Activated T-helper 17 cell treated with anti-CD3 and anti-CD28 coated beads, Interleukin-2, amount 50 U/mL, for 72 hours (primary cell): ENCODE data around the gene NCR2. TPM values are rescaled to one million over a fixed set of nuclear protein-coding genes. Genes with fewer than 3 reads are reported as not detected.

ENCODE experiments used
- ATAC-seq: fragments of 150-1000 bp; cut with Tn5 transposase; replicated peaks from 2 replicates; pipeline ENCODE4 v1.10.0; 2021; ENCODE audit warnings: mild to moderate bottlenecking, moderate library complexity
- H3K27ac Mint-ChIP-seq: one replicate; pipeline ENCODE4 v1.8.0; 2022; ENCODE audit warnings: mixed read lengths
- H3K27me3 Mint-ChIP-seq: one replicate; pipeline ENCODE4 v1.8.0; 2022; ENCODE audit warnings: mixed read lengths
- H3K36me3 Mint-ChIP-seq: one replicate; pipeline ENCODE4 v1.8.0; 2022; ENCODE audit warnings: low read depth, mild to moderate bottlenecking, mixed read lengths
- H3K4me1 Mint-ChIP-seq: one replicate; pipeline ENCODE4 v1.8.0; 2022; ENCODE audit warnings: mixed read lengths
- H3K4me3 Mint-ChIP-seq: one replicate; pipeline ENCODE4 v1.8.0; 2022; ENCODE audit warnings: mild to moderate bottlenecking, mixed read lengths
- H3K9me3 Mint-ChIP-seq: one replicate; pipeline ENCODE4 v1.8.0; 2022; ENCODE audit warnings: mixed read lengths
- total RNA-seq, 2 donors: library from RNA; stranded (reverse); gene quantifications; one replicate each; pipeline ENCODE4 v1.2.3, GENCODE V29; 2022

The NCR2 gene
- total RNA-seq, 2 donors from 2014 or later: not detected

GRCh38 chr6:41318261-41318653 is 17.2 kb upstream of the NCR2 start:
- ATAC-seq: no peak
- H3K36me3 Mint-ChIP-seq: no peaks in the 10 kb centered on the region
- H3K4me1 Mint-ChIP-seq: peaks cover 4% of the 10 kb centered on the region
- no peak overlapping the region for H3K27ac Mint-ChIP-seq
- H3K9me3 Mint-ChIP-seq: no peaks in the 10 kb centered on the region
- H3K4me3 Mint-ChIP-seq: peak overlapping the region; percentile 68
- peaks cover 26% of the 10 kb centered on the region for H3K27me3 Mint-ChIP-seq

DNA sequence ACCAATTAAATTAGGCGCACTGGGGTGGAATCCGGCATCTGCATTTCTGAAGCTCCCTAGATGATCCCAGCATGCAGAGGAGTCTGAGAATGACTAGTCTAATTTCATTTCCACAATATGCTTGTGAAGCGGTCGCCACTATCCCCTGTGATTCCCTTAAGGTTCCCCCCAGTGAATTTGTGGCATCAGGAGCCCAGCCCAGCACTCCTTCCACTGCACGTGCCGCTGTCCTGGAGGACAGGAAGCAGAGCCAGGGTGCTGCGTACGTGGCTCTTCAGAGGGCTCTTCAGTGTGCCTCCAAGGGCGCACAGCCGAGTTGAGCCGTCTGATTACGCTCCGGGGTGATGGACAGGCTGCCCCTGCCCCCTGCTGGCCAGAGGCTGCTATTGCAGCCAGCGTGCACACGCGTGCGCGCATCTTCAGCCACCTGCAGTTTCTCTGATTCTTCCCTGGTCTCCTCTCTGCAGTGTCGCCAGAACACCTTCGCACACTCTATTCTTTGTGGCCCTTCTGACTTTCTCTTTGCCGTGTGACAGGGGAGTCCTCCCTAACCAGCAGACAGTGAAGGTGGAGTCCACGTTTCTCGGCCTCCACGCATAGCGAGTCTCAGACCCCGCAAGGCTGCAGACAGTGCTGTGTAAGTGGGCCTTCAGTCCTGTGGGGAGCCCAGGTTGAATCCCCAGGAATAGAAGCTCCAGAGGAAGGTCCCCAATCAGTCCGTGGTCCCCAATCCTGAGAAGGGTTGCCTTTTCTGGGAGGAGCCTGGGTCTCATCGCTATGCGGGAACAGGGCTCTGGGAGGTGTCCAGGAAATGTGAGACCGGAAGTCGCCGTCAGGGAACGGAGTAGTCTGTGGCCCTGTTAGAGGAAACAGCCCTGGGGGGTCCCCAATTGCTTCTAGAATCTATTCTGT is 16.5 kb upstream of the NCR2 start:
- ATAC-seq: peak; percentile 95
- H3K36me3 Mint-ChIP-seq: no peaks in the 10 kb centered on the region
- H3K9me3 Mint-ChIP-seq: no peaks in the 10 kb centered on the region
- H3K27ac Mint-ChIP-seq: peak overlapping the region; percentile 36
- peaks cover 4% of the 10 kb centered on the region for H3K4me1 Mint-ChIP-seq
- H3K27me3 Mint-ChIP-seq: peaks cover 21% of the 10 kb centered on the region
- peak overlapping the region; percentile 68 for H3K4me3 Mint-ChIP-seq

GRCh38 chr6:41321183-41321582 is 14.2 kb upstream of the NCR2 start:
- peaks cover 18% of the 10 kb centered on the region for H3K27me3 Mint-ChIP-seq

DNA sequence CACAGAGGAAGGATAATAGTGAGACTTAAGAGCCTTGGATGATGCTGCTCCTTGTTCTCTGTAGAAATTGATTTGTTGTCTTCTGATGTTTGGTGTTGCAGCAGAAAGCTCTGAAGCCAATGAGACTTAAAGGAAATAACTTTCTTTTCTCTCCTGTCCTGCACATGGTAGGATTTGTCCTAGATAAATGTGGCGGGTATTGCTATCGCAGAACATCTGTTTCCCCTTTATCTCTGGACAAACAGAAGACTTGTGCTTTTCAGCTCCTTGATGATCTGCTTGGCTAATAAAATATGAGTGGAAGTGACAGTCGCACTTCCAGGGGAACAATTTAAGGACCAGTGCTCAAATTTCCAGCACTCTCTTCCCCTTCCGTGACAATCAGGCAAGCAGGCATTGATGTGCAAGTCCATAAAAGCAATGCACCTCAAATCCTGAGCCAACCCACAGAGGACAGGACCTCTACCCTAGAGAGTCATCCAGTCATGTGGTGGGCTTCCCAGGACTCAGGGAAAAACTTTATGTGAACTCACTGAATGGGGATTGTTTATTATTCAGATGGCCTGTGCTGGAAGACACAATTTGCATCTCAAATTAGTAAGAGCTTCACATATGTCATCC is 9.9 kb upstream of the NCR2 start:
- no peak for ATAC-seq
- Mint-ChIP-seq H3K4me3 (no peak overlapping the region), H3K4me1 (no peaks in the 10 kb centered on the region), H3K9me3 (no peaks in the 10 kb centered on the region), H3K27ac (no peak overlapping the region), H3K36me3 (no peaks in the 10 kb centered on the region), H3K27me3 (peaks cover 29% of the 10 kb centered on the region)

More at GRCh38 chr6:41321183-41321582, 14.2 kb upstream of the NCR2 start:
- Mint-ChIP-seq H3K36me3 (no peaks in the 10 kb centered on the region), H3K9me3 (no peaks in the 10 kb centered on the region), H3K4me1 (peaks cover 4% of the 10 kb centered on the region), H3K27ac (no peak overlapping the region), H3K4me3 (no peak overlapping the region)
- no peak for ATAC-seq

- no peaks in the 10 kb centered on the region for H3K36me3 Mint-ChIP-seq
- no peak overlapping the region for H3K27ac Mint-ChIP-seq
- H3K9me3 Mint-ChIP-seq: no peaks in the 10 kb centered on the region
- H3K4me3 Mint-ChIP-seq: no peak overlapping the region
- no peaks in the 10 kb centered on the region for H3K4me1 Mint-ChIP-seq
- ATAC-seq: no peak
- peaks cover 29% of the 10 kb centered on the region for H3K27me3 Mint-ChIP-seq
Measured at GRCh38 chr6:41326092-41326491, 9.3 kb upstream of the NCR2 start.

- peaks cover 29% of the 10 kb centered on the region for H3K27me3 Mint-ChIP-seq
- H3K9me3 Mint-ChIP-seq: no peaks in the 10 kb centered on the region
- H3K27ac Mint-ChIP-seq: no peak overlapping the region
- no peaks in the 10 kb centered on the region for H3K36me3 Mint-ChIP-seq
- H3K4me3 Mint-ChIP-seq: no peak overlapping the region
- no peak for ATAC-seq
- H3K4me1 Mint-ChIP-seq: no peaks in the 10 kb centered on the region
Measured at GRCh38 chr6:41327177-41327576, 8.2 kb upstream of the NCR2 start.

- Mint-ChIP-seq H3K27me3 (peaks cover 15% of the 10 kb centered on the region), H3K36me3 (no peaks in the 10 kb centered on the region), H3K9me3 (no peaks in the 10 kb centered on the region), H3K4me3 (no peak overlapping the region), H3K27ac (no peak overlapping the region), H3K4me1 (no peaks in the 10 kb centered on the region)
- no peak for ATAC-seq
Measured at GRCh38 chr6:41331401-41332150, 3.8 kb upstream of the NCR2 start.

DNA sequence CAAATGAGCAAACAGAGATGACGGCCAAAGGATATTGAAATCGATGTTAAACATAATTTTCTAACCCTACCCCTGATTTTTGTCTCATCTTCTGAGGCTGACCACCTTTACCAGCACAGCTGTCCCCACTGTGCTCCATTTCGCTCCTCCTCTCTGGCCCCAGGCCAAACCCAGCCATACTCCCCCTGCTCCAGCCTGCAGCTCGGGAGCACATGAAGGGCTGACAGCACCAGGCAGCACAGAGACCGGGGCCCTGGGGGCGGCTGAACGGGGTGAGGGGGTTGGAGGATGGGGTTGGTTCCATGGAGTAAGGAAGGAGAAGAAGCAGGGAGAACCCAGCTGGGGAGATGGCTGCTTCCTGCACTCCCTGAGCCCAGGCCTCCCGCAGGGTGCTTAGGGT is 3.2 kb upstream of the NCR2 start:
- Mint-ChIP-seq H3K36me3 (no peaks in the 10 kb centered on the region), H3K27me3 (peaks cover 12% of the 10 kb centered on the region), H3K4me3 (no peak overlapping the region), H3K9me3 (no peaks in the 10 kb centered on the region), H3K4me1 (no peaks in the 10 kb centered on the region), H3K27ac (no peak overlapping the region)
- no peak for ATAC-seq

GRCh38 chr6:41332842-41333736 is 2.3 kb upstream of the NCR2 start:
- Mint-ChIP-seq H3K36me3 (no peaks in the 10 kb centered on the region), H3K27me3 (peaks cover 8% of the 10 kb centered on the region), H3K27ac (peak overlapping the region; percentile 30), H3K4me1 (no peaks in the 10 kb centered on the region), H3K9me3 (no peaks in the 10 kb centered on the region), H3K4me3 (no peak overlapping the region)
- no peak for ATAC-seq

DNA sequence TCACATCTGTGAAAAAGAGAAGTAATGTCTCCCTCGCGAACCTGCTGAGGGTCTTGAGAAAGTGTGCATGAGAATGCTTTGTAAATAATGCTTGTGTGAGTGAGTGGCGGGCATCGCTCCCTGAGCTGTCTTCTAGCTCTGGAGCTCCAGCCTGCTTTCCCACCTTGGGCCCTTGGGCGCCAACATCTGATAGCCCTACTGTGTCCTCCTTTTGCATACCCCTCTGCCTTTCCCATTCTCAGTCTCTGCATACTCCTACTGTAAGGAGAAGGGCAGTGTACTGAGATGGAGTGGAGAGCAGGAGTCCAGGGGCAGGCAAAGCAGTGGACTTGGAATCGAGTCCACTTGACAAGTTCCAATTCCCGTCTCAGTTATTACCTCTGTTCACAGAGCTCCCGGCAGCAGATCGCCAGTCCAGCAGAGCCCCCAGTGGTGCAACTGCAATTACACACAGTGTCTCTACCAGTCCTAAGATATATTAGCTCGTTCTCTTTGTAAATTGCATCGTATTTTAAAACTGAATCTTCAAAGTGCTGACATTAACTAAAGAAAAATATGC is 847 bp upstream of the NCR2 start:
- Mint-ChIP-seq H3K27me3 (peaks cover 4% of the 10 kb centered on the region), H3K4me1 (no peaks in the 10 kb centered on the region), H3K27ac (no peak overlapping the region), H3K4me3 (no peak overlapping the region), H3K36me3 (no peaks in the 10 kb centered on the region), H3K9me3 (no peaks in the 10 kb centered on the region)
- ATAC-seq: no peak

DNA sequence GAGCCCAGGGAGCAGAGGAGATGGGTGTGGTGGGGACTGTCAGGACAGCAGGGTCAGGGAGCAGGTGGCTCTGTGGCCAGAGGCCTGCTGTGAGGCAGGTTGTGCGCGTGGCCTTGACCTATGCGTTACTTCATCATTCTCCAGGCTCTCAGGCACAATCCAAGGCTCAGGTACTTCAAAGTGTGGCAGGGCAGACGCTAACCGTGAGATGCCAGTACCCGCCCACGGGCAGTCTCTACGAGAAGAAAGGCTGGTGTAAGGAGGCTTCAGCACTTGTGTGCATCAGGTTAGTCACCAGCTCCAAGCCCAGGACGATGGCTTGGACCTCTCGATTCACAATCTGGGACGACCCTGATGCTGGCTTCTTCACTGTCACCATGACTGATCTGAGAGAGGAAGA is 535 bp downstream of the NCR2 start:
- Mint-ChIP-seq H3K4me3 (no peak overlapping the region), H3K27ac (no peak overlapping the region), H3K27me3 (peaks cover 1% of the 10 kb centered on the region), H3K9me3 (no peaks in the 10 kb centered on the region), H3K4me1 (no peaks in the 10 kb centered on the region), H3K36me3 (no peaks in the 10 kb centered on the region)
- ATAC-seq: no peak

DNA sequence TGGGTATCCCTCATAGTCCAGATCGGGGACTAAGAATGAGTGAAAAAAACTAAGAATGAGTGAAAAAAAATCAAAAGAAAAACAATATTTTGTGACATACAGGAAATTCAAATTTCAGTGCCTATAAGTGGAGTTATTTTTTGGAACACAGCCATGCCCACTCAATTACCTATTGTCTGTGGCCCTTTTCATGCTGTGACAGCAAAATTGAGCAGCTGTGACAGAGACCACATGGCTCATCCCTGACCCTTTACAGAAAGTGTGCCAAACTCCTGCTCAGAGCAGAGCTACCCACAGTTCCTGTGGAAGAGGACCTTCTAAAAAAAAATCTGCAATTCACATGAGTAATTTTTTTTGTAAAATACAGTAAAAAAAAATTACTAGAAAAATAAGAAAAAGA is 1.4 kb downstream of the NCR2 start:
- Mint-ChIP-seq H3K4me3 (no peak overlapping the region), H3K9me3 (no peaks in the 10 kb centered on the region), H3K27me3 (peaks cover 5% of the 10 kb centered on the region), H3K4me1 (no peaks in the 10 kb centered on the region), H3K27ac (no peak overlapping the region), H3K36me3 (no peaks in the 10 kb centered on the region)
- no peak for ATAC-seq

- no peaks in the 10 kb centered on the region for H3K9me3 Mint-ChIP-seq
- H3K27ac Mint-ChIP-seq: no peak overlapping the region
- no peaks in the 10 kb centered on the region for H3K4me1 Mint-ChIP-seq
- peaks cover 8% of the 10 kb centered on the region for H3K27me3 Mint-ChIP-seq
- no peak for ATAC-seq
- H3K36me3 Mint-ChIP-seq: no peaks in the 10 kb centered on the region
- no peak overlapping the region for H3K4me3 Mint-ChIP-seq
Measured at GRCh38 chr6:41337709-41338108, 2.3 kb downstream of the NCR2 start.

- no peaks in the 10 kb centered on the region for H3K36me3 Mint-ChIP-seq
- peaks cover 8% of the 10 kb centered on the region for H3K27me3 Mint-ChIP-seq
- no peak for ATAC-seq
Measured at GRCh38 chr6:41338659-41339058, 3.3 kb downstream of the NCR2 start.

More at GRCh38 chr6:41338659-41339058, 3.3 kb downstream of the NCR2 start:
- H3K4me1 Mint-ChIP-seq: no peaks in the 10 kb centered on the region
- no peak overlapping the region for H3K27ac Mint-ChIP-seq
- no peak overlapping the region for H3K4me3 Mint-ChIP-seq
- H3K9me3 Mint-ChIP-seq: no peaks in the 10 kb centered on the region
